Hindlimb muscle (tissue), 1 donor: ENCODE data around the gene MAST2. TPM values are rescaled to one million over a fixed set of nuclear protein-coding genes. Genes with fewer than 3 reads are reported as not detected.
"Not testable (repeated sequence)": the region's sequence is repeated elsewhere in the genome, so short reads cannot be mapped to it uniquely, and the experiment has no call there.

Experiments
- DNase-seq: peaks from one replicate; pipeline ENCODE4 v3.0.0-alpha.2; 2013
- polyA plus RNA-seq: library from polyadenylated mRNA; unstranded; fragments of 120-200 nt; gene quantifications from one replicate; pipeline ENCODE4 v1.2.1, GENCODE V29; 2013; ENCODE audit not compliant: insufficient read length

The MAST2 gene
- polyA plus RNA-seq, 1 donor, result 96.2 TPM

DNA sequence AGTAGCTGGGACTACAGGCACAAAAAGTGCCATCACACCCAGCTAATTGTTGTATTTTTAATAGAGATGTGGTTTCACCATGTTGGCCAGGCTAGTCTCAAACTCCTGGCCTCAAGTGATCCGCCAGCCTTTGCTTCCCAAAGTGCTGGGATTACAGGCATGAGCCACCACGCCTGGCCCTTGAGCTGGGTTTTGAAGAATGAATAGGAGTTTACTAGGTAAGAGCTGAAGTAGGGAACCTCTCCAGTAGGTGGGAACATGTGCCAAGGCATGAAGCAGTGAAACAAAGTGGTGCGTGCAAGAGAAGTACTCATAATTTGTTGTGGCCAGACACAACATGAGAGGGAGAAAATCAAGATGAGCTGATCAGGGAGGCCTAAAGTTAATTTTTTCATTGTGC, 55.8 kb downstream of the MAST2 start:
- DNase-seq, result no peak

- DNase-seq, result no peak
Measured at GRCh38 chr1:45862008-45862407, 58.6 kb downstream of the MAST2 start.

DNA sequence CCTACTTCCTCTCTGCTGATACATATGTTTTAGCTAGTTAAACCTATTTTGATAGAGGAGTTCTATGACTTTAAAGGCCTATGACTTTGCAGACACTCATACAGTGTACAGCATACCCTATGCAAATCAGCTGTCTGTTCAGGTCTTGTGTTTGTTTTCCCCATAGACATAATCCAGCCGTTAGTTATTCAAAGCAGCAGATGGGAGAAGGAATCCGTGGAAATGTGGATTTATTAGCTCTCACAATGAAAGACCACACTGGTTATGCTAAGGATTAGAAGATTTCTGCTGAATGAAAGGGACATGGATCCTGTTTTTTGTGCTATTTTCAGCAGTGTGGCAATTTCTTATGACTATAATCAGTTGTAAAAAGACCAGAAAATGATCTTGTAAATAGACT, 59.8 kb downstream of the MAST2 start:
- no peak for DNase-seq

DNA sequence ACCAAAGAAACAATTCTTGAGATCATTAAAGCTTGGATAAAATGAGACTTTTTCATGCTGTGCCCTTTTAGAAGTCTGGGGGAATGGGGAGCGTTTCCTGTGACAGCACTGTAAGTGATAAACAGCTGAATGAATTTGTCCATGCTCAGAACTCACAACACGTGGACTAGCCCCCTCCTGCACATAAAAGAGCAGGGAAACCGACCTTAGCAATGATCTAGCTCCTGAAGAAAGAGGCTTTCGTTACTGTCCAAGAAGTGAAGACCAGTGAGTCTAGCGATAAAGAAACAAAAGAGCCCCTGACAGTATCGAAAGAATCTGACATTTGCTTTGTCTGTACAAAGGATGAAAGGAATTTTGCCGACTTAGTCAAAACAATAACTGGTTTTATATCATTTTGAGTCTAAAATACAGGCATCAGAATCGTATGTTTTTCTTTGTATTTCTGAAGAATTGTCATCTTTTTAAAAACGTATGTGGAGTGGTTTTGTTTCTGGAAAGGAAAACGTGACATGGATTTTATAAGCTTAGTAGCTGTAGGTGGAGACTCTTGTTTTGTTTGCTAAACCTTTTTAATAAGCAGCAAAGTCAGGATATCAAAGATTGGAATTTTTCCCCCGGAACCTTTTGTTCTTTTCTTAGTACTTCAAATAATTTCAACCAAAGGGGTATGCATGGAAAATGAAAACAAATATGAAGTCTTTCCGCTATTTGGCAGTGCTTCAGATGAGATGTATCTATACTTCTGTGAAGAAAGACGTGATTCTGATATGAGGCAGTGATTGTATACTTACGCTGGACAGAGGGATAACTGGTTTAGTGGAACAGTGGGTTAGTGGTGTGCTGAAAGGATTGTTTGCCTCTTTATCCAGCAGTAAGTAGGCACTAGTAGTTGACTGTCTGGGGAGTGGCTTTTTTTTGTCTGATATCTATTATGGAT, 61.0 kb downstream of the MAST2 start:
- no peak for DNase-seq

GRCh38 chr1:45867697-45868348, 64.4 kb downstream of the MAST2 start:
- no peak for DNase-seq

DNA sequence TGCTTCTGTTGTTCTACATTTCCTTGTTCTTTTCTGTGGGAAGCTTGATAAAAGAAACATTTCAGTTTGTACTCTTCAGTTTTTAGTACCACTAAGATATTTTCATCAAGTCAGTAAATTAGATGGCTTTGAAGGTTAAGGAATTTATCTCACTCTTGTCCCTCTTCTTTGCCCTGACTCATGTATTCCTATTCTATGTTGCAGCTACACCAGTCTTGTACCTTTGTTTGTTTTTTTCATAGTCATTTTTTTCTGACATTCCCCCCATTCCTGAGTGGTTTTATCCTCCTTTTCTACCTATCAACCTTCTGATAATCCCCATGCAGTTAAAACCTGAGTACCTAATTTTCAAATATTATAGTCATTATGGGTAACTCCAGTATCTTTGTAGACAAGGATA, 65.4 kb downstream of the MAST2 start:
- DNase-seq, result no peak

- no peak for DNase-seq
Measured at GRCh38 chr1:45870500-45870899, 67.1 kb downstream of the MAST2 start.

DNA sequence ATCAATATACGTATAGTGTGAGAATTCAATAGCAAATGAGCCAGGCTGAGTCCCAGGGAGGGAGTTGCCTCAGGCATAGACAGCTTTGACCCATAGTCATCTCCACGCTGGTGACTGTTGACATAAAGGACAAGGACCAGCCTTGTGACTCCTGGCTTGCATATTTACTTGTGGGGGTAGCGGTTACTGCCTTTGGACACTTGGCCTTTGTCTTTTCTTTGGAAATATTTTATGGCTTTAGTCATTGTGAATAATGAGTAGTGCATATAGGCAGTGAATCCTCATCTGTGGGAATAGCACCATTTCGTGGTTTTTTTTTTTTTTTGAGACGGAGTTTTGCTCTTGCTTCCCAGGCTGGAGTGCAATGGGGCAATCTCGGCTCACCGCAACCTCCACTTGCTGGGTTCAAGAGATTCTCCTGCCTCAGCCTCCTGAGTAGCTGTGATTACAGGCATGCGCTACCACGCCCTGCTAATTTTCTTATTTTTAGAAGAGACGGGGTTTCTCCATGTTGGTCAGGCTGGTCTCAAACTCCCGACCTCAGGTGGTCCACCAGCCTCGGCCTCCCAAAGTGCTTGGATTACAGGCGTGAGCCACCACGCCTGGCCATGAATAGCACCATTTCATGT, 68.9 kb downstream of the MAST2 start:
- DNase-seq, result not testable (repeated sequence)

GRCh38 chr1:45876000-45876617, 72.7 kb downstream of the MAST2 start:
- no peak for DNase-seq

DNA sequence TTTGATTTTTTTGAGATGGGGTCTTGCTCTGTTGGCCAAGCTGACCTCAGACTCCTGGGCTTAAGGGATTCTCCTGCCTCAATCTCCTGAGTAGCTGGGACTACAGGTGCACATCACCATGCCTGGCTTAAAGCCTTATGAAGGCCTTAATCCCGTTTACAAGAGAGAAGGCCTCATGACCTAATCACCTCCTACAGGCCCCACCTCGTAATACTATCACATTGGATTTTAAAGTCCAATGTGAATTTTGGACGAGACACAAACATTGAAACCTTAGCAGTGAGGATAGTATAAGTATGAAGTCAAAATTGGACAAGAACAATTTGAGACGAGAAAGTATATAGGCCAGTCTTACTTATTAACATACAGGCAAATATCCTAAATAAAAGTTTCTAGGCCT, 73.9 kb downstream of the MAST2 start:
- DNase-seq, result no peak

DNA sequence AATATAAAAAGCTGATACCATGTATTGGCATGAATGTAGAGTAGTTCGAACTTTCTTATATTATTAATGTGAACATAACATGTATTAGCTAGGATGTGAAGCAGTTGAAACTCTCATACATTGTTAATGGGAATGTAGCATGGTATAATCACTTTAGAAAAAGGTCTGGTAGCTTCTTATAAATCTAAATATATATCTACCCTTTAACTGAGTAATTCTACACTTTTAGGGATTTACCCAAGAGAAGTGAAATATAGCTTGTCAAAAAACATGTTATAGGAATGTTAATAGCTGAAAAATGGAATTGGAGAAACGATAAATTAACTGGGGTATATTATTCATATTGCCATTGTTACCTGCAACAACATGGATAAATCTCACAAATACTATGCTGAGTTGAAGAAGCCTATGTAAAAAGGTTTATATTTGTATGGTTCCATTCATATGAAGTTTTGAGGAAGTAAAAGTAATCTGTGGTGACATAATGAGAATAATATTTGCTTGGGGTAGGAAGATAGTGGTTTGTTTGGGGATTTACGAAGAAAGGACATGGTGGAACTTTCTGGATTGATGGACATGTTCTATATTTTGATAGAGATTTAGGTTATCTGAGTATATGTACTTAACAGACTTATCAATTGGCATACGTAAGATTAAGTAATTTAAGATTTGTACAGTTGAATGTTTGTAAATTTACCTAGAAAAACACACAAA, 76.6 kb downstream of the MAST2 start:
- no peak for DNase-seq

DNA sequence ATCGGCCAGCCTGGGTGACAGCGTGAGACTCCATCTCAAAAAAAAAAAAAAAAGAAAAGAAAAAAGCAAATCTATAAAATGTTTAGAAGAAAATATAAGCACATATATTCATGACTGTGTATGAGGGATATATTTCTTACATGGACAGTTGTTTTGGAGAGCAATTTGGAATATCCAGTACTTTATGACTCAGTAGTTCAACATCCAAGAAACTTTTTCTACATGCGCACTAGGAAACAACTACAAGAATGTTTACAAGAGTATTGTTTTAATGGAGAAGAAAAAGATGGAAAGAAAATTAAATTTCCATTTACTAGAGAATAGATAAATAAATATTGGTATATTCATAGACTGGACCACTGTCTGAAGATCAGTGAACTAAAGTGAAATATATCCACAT, 77.5 kb downstream of the MAST2 start:
- DNase-seq, result no peak

GRCh38 chr1:45883658-45884057, 80.2 kb downstream of the MAST2 start:
- DNase-seq, result no peak

DNA sequence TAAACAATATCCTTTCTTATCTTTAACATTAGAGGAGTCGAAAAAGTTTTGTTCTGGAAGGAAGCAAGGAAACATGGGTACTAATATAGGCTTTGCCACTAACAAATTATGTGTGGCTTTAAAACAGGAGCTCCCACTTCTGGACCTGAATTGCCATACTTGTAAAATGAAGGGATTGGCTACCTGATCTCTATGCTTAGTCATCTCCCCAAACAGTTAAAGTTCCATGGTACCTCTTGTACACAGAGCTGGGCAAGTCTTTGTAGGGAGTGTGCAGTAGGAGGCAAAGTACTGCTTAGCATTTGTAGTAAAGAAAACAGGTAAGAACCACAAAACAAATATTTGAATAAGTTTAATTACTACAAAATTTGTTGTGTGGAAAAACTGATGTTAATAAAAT, 81.3 kb downstream of the MAST2 start:
- DNase-seq, result no peak

DNA sequence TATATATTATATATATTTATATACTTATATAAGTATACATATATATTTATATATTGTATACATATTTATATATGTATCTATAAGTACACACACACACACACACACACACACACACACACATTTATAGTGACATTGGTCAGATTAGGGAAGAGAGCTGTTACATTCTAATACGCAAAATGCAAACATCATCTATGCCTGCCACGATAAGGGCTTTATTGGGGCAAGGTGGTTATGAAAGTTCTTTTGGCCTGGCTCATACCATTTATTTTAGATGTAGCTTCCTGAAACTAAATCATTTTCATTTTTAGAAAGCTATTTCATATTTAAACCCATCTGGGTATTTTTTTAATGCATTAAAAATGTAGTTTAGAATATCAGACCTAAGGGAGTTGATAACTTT, 82.8 kb downstream of the MAST2 start:
- DNase-seq, result no peak

GRCh38 chr1:45887156-45887842, 83.9 kb downstream of the MAST2 start:
- no peak for DNase-seq

DNA sequence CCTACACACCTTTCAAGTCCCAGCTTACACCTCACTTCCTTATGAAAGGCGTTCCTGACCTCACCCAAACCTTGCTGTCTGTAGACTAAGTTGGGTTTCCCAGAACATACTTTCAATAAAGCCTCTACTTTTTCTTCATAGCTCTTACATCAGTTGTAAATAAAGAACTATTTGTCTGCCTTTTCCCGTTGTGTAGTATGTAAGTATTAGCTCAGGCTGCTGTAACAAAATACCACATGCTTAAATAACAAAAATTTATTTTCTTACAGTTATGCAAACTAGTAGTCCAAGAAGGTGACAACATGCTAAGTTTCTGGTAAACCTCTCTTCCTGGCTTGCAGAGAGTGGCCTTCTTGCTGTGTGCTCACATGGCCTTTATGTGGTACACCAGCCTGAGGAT, 86.7 kb downstream of the MAST2 start:
- DNase-seq, result no peak

- no peak for DNase-seq
Measured at GRCh38 chr1:45891087-45891486, 87.7 kb downstream of the MAST2 start.

- DNase-seq, result peak; percentile 42
Measured at GRCh38 chr1:45892068-45892785, 88.8 kb downstream of the MAST2 start.

- DNase-seq, result no peak
Measured at GRCh38 chr1:45894331-45894730, 90.9 kb downstream of the MAST2 start.

DNA sequence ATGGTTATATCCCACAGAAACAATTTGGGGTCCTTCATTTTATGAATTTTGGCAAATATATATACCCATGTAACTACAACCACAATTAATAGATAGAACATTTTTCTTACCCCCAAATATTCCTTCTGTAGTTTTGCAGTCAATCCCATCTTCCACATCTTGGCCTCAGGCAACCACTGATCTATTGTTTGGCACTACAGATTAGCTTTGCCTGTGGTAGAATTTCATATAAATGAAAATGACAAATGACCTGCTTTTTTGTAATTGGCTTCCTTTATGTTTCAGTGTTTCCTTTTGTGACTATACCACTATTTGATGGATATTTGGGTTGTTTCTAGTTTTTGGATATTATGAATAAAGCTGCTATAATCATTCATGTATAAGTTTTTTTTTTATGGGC, 91.5 kb downstream of the MAST2 start:
- DNase-seq, result no peak
